LNCAP (cell line): ENCODE results near the gene RGCC.

Experiments used
- TF ChIP-seq, protein P1 (sequence below): fragments of 450-650 bp; IDR thresholded peaks from 2 replicates; pipeline ENCODE4 v1.5.1; 2017; ENCODE audit warnings: mild to moderate bottlenecking

Gene RGCC, protein sequence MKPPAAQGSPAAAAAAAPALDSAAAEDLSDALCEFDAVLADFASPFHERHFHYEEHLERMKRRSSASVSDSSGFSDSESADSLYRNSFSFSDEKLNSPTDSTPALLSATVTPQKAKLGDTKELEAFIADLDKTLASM

DNA sequence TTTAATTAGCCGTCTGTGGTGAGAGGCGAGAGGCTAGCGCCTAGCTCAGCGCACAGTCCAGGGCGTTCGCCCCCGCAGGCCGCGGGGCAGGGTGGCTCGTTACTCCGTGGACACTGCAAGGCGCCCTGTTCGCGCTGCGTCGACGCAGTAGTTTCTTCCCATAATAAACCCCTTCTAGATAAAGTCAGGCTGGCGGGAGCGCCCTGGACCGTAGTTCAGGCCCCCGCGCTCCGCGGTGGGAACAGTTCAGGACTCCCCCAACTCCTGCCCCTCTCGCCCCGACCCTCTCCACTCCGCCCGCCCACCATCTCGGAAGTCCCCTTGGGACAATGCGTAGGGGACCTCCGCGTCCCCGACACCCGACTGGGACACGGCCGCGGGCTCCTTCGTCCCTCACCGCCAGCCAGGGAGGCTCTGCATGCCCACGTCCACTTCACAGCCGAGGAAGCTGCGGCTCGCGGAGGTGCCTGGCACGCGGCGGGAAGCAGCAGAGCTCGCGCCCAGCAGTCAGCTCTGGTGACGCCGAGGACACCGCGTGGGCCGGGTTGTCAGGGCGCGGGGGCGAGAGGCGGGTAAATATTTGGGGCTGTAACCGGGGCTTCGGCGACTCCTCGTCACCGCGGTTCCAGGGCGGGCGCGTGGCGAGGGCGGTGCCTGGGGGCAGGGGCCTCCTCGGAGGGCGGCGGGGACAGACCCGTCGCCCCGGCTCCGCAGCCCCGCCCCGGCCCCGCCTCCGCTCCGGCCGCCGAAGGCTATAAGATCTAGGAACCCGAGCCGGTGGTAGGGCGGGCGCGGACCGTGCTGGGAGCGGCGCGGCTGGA, at the start of gene RGCC:
Gene RGCC, plus strand, starts transcription at position 783 of the 821 bp plus-strand sequence. CDS start 158 bp downstream, outside the sequence.
- TF ChIP-seq, protein P1, sequence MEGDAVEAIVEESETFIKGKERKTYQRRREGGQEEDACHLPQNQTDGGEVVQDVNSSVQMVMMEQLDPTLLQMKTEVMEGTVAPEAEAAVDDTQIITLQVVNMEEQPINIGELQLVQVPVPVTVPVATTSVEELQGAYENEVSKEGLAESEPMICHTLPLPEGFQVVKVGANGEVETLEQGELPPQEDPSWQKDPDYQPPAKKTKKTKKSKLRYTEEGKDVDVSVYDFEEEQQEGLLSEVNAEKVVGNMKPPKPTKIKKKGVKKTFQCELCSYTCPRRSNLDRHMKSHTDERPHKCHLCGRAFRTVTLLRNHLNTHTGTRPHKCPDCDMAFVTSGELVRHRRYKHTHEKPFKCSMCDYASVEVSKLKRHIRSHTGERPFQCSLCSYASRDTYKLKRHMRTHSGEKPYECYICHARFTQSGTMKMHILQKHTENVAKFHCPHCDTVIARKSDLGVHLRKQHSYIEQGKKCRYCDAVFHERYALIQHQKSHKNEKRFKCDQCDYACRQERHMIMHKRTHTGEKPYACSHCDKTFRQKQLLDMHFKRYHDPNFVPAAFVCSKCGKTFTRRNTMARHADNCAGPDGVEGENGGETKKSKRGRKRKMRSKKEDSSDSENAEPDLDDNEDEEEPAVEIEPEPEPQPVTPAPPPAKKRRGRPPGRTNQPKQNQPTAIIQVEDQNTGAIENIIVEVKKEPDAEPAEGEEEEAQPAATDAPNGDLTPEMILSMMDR: no peak

DNA sequence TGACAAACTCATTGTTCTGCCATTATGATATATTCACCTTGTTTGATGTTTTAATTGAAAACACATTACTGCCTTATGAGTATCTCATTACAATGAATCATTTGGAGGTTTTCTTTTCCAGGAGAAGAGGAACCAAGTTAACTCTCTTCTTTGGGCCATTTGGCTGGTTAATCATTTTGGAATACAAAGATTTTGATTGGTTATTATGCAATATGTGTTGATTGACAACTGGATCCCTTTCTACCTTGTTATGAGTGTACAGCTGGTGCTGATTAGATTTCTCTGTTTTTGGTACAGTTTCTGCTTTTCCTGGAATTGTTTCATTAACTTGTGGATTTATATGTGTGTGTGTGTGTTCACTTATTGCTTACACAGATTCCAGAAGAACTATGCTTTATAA, 49.2 kb upstream of the RGCC start:
- TF ChIP-seq, protein P1: no peak

DNA sequence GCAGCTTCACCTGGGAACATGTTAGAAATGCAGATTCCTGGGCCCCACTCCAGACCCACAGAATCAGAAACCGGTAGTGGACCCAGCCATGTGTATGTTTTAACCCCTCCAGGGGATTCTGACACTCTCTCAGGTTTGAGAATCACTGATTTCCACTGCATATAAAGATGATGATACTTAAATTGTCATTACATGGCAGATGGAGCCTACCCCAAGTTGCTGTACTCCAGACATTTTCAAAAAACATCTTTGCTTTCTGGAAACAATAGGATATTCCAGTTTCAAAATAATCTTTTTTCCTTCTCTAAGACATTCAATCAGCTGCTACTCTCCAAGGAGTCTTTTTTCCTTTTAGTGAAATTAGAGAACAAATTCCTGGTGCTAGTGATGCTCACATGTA, 48.6 kb upstream of the RGCC start:
- TF ChIP-seq, protein P1: no peak

DNA sequence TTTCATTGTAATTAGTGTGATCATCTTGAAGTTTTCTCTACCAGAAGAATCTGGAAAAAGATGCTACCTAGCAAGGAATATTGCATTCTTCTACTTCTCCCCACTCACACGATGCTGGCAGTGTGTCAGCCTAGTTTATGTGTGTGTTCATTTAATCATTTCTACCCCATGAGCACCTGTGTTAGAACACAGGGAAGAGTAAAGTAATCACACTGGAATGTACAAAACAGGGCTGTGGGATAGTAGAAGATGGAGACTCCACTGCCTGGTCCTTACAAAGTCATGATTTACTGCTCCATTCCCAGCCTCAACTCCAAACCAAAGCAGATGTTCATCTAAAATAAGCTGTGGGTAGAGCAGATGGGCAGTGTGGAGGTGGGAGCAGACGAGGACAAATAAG, 47.7 kb upstream of the RGCC start:
- TF ChIP-seq, protein P1: no peak

DNA sequence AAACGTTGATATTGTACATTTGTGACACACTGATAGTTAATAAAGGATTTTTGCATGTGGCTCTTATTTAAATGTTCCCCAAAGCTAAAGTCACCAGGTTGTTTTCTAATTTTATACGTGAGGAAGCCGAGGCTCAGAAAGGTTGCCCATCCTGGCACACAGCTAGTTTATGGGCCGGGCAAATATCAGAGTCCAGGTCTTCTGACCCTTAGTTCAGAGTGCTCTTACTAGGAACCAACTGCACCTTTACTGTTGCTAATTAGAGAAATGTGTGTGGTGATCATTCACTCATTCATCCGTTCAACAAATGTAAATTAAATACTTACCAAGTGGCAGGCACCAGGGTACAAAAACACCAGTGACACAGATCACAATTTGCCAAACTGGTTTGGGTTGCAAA, 46.3 kb upstream of the RGCC start:
- TF ChIP-seq, protein P1: no peak

DNA sequence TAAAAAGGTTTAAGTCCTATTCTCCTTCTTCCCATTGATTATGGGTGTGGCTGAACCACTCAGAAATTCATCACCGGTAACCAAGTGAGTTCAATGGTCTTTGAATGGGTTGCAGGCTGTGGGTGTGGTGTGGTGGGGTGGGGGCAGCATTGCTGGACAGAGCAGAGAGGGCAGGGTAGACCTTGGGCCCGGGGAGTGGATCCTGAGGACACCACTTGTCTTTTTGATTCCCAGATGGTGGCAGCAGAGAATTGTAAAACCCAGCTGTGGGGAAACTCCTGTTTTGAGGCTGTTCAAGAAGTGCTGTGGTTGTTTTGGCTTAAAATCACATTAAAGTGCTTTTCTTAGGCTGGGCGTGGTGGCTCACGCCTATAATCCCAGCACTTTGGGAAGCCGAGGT, 45.8 kb upstream of the RGCC start:
- TF ChIP-seq, protein P1: peak; percentile 18; the same call in 1 of the 2 replicates

DNA sequence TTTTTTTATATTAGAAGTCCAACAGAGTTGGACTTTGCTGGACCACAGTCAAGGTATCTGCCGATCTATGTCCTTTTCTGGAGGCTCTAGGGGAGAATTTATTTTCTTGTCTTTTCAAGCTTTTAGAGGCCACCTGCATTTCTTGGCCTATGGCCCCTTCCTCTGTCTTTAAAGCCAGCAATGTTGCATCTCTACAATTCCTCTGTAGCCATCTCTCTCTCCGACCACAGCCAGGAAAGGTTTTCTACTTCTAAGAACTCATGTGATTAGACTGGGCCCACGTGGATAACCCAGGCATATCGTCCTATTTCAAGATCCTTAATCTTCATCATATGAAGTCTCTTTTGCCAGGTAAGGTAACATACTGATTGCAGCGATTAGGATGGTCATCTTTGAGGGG, 43.5 kb upstream of the RGCC start:
- TF ChIP-seq, protein P1: no peak
